ENCODE measurements around the gene STK24.

STK24 gene

DNA sequence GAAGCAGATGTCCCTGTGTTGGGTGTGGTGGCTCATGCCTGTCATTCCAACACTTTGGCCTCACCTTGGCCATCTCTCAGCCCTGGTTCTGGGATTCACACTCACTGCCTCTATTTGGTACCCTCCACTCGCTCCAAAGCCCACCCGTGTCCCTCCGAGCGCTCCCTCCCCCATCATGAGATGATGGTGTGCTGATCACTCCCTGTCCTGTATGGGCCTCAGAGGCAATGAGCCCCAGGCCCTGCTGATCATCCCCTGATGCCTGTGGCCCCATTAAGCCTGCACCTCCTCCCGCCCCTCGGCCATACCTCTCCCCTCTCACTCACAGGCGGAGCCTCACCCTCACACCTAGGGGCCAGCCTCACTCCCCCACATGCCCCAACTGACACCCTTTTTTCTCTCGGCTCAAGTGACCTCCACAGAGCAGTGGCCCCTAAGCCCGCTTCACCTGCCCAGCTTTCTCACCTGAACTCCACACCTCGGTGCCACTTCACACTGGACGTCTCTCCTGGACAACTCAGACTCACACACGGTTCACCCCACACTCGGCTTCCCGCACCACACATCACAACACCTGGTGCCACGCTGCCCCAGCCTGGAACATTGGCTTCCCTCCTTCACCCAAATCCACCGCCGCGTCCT lies 114.5 kb downstream of the STK24 start:
- no peak overlapping the region for H3K4me2 ChIP-seq (ENCODE audit: low read length)
- TF ChIP-seq EZH2phosphoT487 (IDR thresholded peaks at IDR 0.05; ENCODE audit: low read depth), result no peak
- TF ChIP-seq, protein P1, sequence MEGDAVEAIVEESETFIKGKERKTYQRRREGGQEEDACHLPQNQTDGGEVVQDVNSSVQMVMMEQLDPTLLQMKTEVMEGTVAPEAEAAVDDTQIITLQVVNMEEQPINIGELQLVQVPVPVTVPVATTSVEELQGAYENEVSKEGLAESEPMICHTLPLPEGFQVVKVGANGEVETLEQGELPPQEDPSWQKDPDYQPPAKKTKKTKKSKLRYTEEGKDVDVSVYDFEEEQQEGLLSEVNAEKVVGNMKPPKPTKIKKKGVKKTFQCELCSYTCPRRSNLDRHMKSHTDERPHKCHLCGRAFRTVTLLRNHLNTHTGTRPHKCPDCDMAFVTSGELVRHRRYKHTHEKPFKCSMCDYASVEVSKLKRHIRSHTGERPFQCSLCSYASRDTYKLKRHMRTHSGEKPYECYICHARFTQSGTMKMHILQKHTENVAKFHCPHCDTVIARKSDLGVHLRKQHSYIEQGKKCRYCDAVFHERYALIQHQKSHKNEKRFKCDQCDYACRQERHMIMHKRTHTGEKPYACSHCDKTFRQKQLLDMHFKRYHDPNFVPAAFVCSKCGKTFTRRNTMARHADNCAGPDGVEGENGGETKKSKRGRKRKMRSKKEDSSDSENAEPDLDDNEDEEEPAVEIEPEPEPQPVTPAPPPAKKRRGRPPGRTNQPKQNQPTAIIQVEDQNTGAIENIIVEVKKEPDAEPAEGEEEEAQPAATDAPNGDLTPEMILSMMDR (IDR thresholded peaks at IDR 0.05; ENCODE audit: low read depth, low read length), result no peak
- H3K4me3 ChIP-seq (ENCODE audit: low read length), result no peak overlapping the region
- no peak overlapping the region for H3K27ac ChIP-seq (ENCODE audit: low read length)
- H3K9ac ChIP-seq (ENCODE audit: low read length), result no peak overlapping the region
- H3K9me3 ChIP-seq (ENCODE audit: insufficient read depth, low read length), result no peaks in the 10 kb centered on the region
- peaks cover 40% of the 10 kb centered on the region for H3K36me3 ChIP-seq (replicated peaks; ENCODE audit: low read depth, low read length)
- H4K20me1 ChIP-seq (ENCODE audit: insufficient read depth, low read length), result peaks cover 24% of the 10 kb centered on the region
- H3K27me3 ChIP-seq (ENCODE audit: low read depth, low read length), result no peaks in the 10 kb centered on the region
- H3K79me2 ChIP-seq (ENCODE audit: low read length), result peaks cover 8% of the 10 kb centered on the region; the same call in 1 of the 2 replicates
- H2AFZ ChIP-seq (ENCODE audit: low read depth, low read length), result no peak overlapping the region
- no peaks in the 10 kb centered on the region for H3K4me1 ChIP-seq (ENCODE audit: low read length)

GRCh38 chr13:98461486-98462240 lies 115.2 kb downstream of the STK24 start:
- Histone ChIP-seq H3K9me3 (ENCODE audit: insufficient read depth, low read length) (no peaks in the 10 kb centered on the region), H3K36me3 (replicated peaks; ENCODE audit: low read depth, low read length) (peaks cover 40% of the 10 kb centered on the region), H3K9ac (ENCODE audit: low read length) (no peak overlapping the region), H3K27ac (ENCODE audit: low read length) (no peak overlapping the region), H2AFZ (ENCODE audit: low read depth, low read length) (no peak overlapping the region), H4K20me1 (ENCODE audit: insufficient read depth, low read length) (peaks cover 21% of the 10 kb centered on the region), H3K4me2 (ENCODE audit: low read length) (no peak overlapping the region), H3K79me2 (ENCODE audit: low read length) (peaks cover 8% of the 10 kb centered on the region; the same call in 1 of the 2 replicates), H3K4me3 (ENCODE audit: low read length) (no peak overlapping the region), H3K27me3 (ENCODE audit: low read depth, low read length) (no peaks in the 10 kb centered on the region), H3K4me1 (ENCODE audit: low read length) (peaks cover 5% of the 10 kb centered on the region; the same call in 1 of the 2 replicates)
- TF ChIP-seq, protein P1 (IDR thresholded peaks at IDR 0.05; ENCODE audit: low read depth, low read length), result no peak
- TF ChIP-seq EZH2phosphoT487 (IDR thresholded peaks at IDR 0.05; ENCODE audit: low read depth), result no peak

GRCh38 chr13:98460516-98460915 lies 116.4 kb downstream of the STK24 start:
- no peak overlapping the region for H2AFZ ChIP-seq (ENCODE audit: low read depth, low read length)
- no peaks in the 10 kb centered on the region for H3K27me3 ChIP-seq (ENCODE audit: low read depth, low read length)
- no peak for TF ChIP-seq EZH2phosphoT487 (IDR thresholded peaks at IDR 0.05; ENCODE audit: low read depth)
- TF ChIP-seq, protein P1 (IDR thresholded peaks at IDR 0.05; ENCODE audit: low read depth, low read length), result no peak
- H3K36me3 ChIP-seq (replicated peaks; ENCODE audit: low read depth, low read length), result peaks cover 40% of the 10 kb centered on the region
- no peak overlapping the region for H3K4me3 ChIP-seq (ENCODE audit: low read length)
- H4K20me1 ChIP-seq (ENCODE audit: insufficient read depth, low read length), result peaks cover 15% of the 10 kb centered on the region; the same call in 1 of the 2 replicates
- H3K9ac ChIP-seq (ENCODE audit: low read length), result no peak overlapping the region
- H3K27ac ChIP-seq (ENCODE audit: low read length), result no peak overlapping the region
- H3K79me2 ChIP-seq (ENCODE audit: low read length), result peaks cover 8% of the 10 kb centered on the region; the same call in 1 of the 2 replicates
- H3K4me1 ChIP-seq (ENCODE audit: low read length), result peaks cover 12% of the 10 kb centered on the region; the same call in 1 of the 2 replicates
- H3K9me3 ChIP-seq (ENCODE audit: insufficient read depth, low read length), result no peaks in the 10 kb centered on the region
- H3K4me2 ChIP-seq (ENCODE audit: low read length), result no peak overlapping the region

GRCh38 chr13:98459721-98460370 lies 117.1 kb downstream of the STK24 start:
- H3K27me3 ChIP-seq (ENCODE audit: low read depth, low read length), result no peaks in the 10 kb centered on the region
- no peak overlapping the region for H3K9ac ChIP-seq (ENCODE audit: low read length)
- no peak overlapping the region for H3K4me3 ChIP-seq (ENCODE audit: low read length)
- no peak overlapping the region for H3K27ac ChIP-seq (ENCODE audit: low read length)
- no peak overlapping the region for H2AFZ ChIP-seq (ENCODE audit: low read depth, low read length)
- H4K20me1 ChIP-seq (ENCODE audit: insufficient read depth, low read length), result peaks cover 15% of the 10 kb centered on the region; the same call in 1 of the 2 replicates
- H3K9me3 ChIP-seq (ENCODE audit: insufficient read depth, low read length), result no peaks in the 10 kb centered on the region
- TF ChIP-seq EZH2phosphoT487 (IDR thresholded peaks at IDR 0.05; ENCODE audit: low read depth), result no peak
- TF ChIP-seq, protein P1 (IDR thresholded peaks at IDR 0.05; ENCODE audit: low read depth, low read length), result no peak
- H3K36me3 ChIP-seq (replicated peaks; ENCODE audit: low read depth, low read length), result peaks cover 34% of the 10 kb centered on the region
- peaks cover 8% of the 10 kb centered on the region; the same call in 1 of the 2 replicates for H3K79me2 ChIP-seq (ENCODE audit: low read length)
- H3K4me2 ChIP-seq (ENCODE audit: low read length), result no peak overlapping the region
- H3K4me1 ChIP-seq (ENCODE audit: low read length), result peaks cover 12% of the 10 kb centered on the region; the same call in 1 of the 2 replicates

Data from OCI-LY3 (cell line).